SH-SY5Y (cell line): Measurements from ENCODE around the gene PHACTR3.

Source experiments
- GATA2 ChIP-seq: IDR thresholded peaks from 2 replicates; pipeline ENCODE4 v1.6.1; 2011; ENCODE audit warnings: mild to moderate bottlenecking, low read depth, low read length
- GATA3 ChIP-seq: IDR thresholded peaks from 2 replicates; pipeline ENCODE4 v1.6.1; 2011; ENCODE audit warnings: low read depth, mild to moderate bottlenecking, low read length, moderate library complexity

PHACTR3 gene

DNA sequence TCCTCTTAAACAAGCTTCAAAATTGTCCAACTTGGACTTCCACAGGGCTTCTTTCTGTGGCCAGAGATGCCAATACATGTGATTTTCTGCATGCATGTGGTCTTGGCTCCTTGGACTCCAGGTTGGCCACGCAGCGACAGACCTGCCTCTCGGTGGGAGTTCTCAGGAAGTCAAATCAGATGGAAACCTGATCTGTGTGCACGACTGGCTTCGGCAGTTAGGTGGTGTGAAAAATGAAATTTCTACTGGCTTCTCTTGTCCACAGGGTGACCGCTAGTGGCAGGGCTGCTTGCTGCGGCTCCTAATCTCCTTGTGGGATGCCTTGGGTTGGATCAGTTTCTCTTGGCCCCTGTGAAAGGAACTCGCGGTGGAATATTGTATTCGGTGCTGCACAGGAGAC is 57.3 kb downstream of the PHACTR3 start:
- TF ChIP-seq GATA2 (no peak), GATA3 (no peak)

DNA sequence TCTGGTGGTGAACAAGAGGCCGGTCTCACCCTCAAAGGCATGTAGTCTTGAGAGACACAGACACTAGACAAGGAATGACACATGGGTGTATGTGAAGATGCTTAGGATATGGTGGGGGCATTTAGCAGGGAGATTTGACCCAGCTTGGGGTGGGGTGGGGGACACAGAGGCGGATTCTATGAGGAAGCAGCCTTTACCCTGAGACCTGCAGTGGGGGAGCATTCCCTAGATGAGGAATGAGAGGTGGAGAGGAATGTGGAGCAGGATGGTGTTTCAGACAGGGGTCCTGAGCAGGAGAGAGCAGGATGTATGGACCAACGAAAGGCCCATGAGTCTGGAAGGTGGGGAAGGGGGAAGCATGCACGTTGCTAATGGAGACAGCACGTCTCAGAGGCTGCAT is 57.8 kb downstream of the PHACTR3 start:
- TF ChIP-seq GATA2, result no peak
- TF ChIP-seq GATA3, result no peak

DNA sequence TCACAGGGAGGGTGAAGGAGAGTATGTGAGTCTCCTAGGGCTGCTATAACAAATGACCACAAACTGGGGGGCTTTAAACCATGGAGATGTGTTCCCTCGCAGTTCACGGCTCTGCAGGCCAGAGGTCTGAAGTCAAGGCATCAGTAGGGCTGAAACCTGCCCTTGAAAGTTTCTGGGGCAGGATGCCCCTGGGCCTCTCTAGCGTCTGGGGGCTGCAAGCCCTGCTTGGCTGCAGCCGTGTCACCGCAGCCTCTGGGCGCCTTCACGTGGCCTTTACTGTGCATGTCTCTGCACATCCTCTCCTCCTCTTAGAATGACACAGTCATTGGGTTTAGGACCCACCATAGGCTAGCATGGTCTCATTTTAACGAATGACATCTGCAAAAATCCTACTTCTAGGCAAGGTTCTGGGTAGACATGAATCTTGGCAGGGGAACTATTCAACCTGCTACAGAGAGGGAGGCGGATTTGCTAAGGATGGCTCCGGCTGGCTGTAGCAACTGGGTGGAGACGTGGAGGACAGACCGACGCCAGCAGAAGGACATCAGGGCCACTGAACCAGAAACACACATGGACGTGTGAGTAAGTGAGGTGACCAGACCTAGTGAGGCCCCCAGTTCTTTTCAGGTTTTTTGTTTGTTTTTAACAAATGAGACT is 58.6 kb downstream of the PHACTR3 start:
- no peak for TF ChIP-seq GATA2

DNA sequence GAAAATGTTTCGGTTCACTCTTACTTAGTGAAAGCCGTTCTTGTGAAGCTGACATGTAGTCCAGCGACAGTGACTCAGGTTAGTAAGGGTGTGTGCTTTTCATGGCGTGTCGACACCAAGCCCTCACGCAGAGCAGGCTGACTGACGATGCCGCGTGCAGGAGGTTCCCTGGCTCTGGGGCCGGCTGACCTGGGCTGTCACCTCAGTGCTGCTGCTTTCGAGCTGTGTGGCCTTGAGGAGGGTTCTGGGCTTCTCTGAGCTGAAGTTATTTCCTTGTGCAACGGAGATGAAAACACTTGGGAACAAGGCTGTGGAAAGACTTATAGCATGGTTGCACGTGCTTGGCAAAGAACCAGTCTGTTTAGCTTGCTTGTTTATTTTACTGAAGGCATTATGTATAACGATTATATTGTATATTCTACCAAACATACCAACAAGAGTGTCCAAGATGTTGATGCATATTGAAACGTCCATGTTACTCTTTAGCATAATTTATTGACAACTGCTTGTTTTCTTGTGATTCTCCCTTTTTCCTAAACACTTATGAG is 59.2 kb downstream of the PHACTR3 start:
- TF ChIP-seq GATA2, result no peak
- TF ChIP-seq GATA3, result no peak

DNA sequence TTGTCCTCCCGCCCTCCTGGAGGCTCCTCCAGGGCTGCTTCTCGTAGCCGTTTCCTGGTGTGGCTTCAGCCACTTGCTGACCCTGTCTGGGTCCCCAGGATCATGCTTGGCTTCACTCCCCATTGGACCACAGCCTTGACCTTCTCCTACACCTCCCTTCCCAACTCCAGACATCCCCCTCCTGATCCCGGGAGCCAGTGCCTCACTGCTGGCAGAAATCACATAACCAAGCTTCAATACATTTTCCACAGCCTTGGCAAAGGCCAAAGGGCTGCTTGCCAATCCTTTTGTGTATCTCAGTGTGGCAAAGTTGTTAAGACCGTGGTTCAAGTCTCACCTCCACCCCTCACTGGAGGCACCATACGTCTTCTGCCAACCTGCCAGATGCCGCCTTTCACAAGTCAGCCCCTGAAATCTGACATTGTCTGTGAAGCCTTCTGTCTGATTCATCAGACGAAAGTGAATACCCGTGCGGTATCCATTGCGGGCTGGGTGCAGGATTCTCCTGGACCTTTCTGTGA is 60.1 kb downstream of the PHACTR3 start:
- no peak for TF ChIP-seq GATA2
- no peak for TF ChIP-seq GATA3

DNA sequence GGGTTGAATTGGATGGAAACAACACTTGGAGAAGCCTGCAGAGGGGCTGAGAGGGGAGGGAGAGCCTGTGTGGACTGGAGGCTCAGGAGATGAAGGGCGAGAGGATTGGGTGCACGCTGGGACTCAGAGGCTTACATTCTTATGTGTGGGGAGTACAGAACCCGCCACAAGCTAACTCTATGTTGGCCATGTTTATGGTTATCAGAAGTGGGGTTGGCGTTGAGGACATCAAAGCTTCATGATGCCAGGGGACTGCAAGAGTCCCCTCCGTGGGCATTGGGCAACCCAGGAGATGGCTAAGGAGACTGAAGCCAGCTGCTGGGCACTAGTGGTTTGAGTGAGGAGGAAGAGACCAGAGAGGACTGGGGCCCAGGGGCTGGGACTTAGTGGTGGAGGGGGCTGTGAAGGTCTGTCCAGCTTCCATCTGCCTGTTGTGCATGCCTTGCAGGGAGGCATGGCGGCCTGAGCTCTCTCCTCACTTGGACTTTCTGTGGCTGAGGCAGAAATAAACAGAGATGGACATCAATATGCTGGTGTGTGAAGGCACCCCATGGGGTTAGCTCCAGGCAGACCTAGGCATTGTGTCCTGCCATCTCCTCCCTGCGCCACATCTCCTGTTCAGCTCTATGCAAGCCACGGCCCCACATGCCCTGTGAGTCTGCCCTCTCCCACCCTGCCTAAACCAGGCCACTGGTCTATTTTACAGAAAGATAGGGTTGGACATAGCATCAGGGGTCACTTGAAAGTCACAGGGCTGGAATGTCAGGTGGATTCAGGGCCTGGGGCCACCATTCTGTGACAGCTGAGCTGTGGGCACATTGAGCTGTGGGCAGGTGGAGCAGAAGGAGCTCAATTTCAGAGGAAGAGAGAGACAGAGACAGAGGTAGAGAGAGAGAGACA is 61.6 kb downstream of the PHACTR3 start:
- no peak for TF ChIP-seq GATA3
- TF ChIP-seq GATA2, result no peak

DNA sequence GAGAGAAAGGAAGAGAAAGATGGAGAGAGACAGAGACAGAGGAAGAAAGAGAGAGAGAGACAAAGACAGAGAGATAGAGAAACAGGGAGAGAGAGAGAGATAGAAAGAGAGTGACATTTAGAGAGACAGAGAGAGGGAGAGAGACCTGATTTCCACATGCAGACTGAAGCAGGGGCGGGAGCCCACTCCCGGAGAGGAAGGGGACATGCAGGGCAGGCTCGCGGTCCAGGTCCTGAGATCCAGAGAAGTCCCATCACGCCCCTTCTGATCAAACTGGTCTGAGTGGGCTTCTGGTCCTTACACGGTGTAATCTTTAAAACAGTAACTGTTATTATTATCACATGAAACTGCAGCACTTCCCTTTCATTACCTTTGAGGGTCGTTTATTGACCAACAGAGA is 62.2 kb downstream of the PHACTR3 start:
- TF ChIP-seq GATA3, result no peak
- TF ChIP-seq GATA2, result no peak

DNA sequence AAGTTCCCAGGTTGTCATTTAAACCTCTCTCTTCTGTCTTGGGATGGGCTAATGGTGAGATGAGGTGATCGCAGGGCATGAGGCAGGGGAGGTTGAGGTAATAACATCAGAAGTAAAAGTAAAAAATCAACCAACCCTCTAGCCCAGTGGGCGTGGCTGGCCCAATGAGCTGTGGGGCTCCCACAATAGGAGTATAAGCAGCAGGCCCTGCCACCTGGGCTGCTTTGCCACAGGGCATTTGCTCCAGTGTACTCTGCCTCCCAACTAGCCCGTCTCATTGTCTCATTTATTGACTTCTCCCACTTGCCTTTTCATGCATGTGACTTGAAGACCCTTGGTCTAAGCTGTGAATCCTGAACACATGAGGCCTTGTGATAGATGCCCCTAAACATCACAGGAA is 62.8 kb downstream of the PHACTR3 start:
- TF ChIP-seq GATA2, result no peak
- TF ChIP-seq GATA3, result no peak

DNA sequence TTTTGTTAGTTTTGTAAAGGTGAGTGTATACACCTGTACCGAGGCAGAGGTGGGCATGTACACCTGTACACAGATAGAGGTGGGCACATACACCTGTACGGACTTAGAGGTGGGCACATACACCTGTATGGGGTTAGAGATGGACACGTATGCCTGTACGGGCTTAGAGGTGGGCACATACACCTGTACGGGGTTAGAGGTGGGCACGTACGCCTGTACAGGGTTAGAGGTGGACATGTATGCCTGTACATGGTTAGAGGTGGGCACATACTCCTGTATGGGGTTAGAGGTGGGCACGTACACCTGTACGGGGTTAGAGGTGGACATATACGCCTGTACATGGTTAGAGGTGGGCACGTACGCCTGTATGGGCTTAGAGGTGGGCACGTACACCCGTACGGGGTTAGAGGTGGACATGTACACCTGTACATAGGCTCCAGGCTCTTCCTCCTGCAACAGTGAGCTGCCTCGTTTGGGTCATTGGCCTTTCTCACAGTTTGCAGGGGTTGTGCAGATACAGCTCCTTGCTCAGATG is 63.7 kb downstream of the PHACTR3 start:
- TF ChIP-seq GATA3, result no peak
- TF ChIP-seq GATA2, result no peak

DNA sequence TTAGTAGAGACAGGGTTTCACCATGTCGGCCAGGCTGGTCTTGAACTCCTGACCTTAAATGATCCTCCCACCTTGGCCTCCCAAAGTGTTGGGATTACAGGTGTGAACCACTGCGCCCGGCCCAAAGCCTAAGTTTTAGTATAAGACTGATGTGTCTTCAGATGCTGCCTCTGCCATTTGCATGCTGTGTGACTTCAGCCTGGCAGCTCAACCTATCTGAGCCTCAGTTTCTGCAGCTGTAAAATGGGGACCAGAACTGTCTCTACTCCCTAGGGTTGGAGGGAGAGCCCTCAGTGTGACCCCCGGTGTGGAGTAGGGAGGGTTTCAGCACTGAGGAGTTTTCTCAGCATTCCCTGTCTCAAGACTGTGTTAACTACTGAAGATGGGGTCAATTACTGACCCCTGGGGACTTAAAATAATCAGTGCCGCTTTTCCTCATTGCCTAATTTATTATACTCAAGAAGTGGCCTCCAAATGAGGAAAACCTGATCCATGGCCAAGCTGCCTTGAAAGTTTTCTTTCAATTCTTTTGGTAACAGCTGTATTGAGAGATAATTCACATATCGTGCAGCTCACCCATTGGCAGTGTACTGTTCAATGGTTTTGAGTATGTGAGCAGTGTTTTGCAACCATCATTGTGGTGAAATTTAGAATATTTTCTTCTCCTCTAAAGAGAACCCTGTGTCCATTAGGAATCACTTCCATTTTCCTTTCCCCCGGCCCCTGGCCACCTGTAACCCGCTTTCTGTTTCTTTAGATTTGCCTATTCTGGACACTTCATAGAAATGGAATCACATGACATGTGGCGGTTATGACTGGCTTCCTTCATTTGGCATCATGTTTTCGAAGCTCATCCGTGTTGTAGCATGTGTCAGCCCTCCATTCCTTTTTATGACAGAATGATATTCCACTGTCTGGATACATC is 64.8 kb downstream of the PHACTR3 start:
- no peak for TF ChIP-seq GATA3
- TF ChIP-seq GATA2, result no peak

DNA sequence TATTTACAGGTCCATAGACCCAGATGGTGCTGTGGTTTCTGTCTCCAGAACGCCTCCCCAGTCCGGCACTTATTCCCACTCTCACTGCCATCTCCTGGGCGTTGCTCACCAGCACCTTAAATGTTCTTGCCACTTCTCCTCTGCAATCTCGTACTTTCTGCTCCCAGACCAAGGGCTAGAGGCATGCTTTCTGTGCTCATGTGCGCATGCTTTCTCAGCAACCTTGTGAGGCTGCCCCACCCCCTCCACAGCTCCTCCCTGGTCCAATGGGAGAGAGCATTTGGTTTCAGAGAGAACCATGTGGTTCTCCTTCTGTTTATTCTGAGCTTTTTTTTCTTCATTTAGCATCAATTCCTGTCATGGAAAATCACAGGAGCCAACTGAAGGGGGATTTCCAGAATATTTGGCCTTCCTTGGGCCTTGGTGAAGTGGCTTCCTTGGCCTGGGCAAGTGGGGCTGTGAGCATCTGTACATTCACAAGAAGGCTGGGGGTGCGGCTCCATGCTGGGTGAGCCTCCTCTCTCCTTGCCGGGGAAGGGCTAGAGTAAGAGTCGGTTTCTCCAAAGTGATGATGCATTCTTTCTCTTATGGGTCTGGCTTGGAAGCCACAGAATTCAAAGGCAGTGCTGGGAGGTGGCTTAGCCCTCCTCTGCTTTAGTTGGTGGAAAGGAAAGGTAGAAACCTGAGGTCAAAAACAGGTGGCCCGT is 66.6 kb downstream of the PHACTR3 start:
- TF ChIP-seq GATA3 (no peak), GATA2 (no peak)

DNA sequence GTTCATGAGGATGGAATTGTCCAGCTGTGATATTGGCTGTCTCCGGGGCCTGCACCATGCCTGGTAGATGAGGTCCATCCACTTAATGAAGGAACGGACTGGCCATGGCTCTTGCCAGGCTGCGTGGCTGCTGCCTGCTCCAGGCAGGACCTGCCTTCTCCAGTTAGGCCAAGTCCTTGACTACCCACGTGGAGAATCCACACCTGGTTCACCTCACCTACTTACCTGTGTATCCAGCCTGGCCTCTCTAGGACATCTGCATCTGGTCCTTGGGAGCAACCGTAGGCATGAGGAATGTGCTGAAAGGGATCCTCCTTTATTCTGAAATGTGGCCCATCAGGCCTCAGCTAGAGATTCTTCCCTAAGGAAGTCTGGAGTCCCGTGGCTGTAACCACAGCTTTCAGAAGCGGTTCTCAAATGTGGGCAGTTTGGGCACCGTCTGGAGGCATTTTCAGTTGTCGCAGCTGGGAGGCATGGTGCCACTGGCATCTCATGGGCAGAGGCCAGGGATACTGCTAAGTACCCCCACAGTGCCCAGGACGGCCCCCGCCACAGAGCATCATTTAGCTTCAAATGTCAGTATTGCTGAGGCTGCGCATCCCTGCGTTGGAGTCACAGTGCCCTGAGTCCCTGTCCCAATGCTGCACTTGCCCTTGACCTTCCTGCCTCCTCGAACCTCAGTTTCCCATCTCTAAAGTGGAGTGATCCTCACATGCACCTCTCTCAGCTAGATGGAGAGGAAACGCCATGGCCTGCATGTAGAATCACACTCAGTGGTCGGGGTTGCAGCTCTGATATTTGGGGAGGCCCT is 67.5 kb downstream of the PHACTR3 start:
- no peak for TF ChIP-seq GATA3
- no peak for TF ChIP-seq GATA2

DNA sequence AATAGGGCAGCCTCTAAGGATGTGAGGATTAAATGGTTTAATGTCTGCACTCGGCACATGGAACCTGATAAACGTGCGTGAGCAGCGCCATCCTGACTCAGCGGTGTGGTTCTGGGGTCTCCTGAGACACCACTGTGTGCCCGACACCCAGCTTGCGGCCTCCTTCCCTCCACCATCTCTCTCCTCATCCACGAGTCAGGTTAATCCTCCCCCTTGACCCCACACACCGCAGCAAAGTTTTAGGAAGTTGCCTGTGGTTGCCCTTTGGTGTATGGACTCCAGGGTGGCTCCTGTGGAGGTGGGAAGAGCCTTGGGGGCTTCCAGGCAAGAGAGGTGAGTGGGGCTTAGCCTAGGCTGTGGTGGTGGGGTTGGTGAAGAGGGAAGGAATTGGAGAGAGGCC is 68.2 kb downstream of the PHACTR3 start:
- TF ChIP-seq GATA2, result no peak
- no peak for TF ChIP-seq GATA3
